GM12872 (cell line): ENCODE data around the gene SYNJ1.

Experiments used
- TF ChIP-seq, protein P1 (sequence below): IDR thresholded peaks from 3 replicates; pipeline ENCODE4 v1.5.1; 2011; ENCODE audit warnings: low read depth, mild to moderate bottlenecking, low read length, moderate library complexity; ENCODE audit not compliant: insufficient read depth

Gene SYNJ1

DNA sequence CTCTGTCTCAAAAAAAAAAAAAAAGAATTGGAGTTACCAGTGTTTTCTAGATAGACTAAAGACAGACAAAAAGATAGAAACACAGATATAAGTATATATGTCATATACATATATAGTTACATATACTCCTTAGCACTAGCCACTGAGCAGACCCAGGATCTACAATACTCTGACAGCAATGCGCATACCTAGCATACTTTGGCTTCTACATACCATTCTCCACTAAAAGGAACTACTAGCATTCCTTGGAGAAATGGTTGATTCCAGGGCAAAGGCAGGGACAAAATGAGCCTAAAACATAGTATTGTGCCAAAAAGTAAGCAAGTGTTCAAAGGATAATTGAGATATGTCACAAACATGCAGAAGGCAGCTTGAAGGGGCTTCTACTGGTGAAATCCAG, 22.7 kb downstream of the SYNJ1 start:
- TF ChIP-seq, protein P1, sequence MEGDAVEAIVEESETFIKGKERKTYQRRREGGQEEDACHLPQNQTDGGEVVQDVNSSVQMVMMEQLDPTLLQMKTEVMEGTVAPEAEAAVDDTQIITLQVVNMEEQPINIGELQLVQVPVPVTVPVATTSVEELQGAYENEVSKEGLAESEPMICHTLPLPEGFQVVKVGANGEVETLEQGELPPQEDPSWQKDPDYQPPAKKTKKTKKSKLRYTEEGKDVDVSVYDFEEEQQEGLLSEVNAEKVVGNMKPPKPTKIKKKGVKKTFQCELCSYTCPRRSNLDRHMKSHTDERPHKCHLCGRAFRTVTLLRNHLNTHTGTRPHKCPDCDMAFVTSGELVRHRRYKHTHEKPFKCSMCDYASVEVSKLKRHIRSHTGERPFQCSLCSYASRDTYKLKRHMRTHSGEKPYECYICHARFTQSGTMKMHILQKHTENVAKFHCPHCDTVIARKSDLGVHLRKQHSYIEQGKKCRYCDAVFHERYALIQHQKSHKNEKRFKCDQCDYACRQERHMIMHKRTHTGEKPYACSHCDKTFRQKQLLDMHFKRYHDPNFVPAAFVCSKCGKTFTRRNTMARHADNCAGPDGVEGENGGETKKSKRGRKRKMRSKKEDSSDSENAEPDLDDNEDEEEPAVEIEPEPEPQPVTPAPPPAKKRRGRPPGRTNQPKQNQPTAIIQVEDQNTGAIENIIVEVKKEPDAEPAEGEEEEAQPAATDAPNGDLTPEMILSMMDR: no peak

DNA sequence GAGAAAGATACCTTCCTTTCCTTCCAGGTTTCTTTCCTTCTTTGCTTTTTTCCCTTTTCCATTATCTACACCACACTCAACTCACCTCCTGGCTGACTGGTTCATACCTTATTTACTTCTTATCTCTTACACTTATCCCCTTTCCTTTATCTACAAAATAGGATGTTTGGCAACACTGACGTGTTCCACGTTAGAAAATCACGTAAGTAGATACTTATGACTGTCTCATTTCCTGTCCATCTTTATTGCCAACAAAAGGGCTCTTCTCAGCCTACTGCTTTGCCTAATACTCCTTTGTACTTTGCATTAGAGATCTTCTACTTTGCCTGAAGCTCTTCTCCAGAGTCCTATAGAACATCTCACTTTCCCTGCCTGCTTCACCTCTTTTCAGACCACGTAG, 25.1 kb downstream of the SYNJ1 start:
- TF ChIP-seq, protein P1: no peak

DNA sequence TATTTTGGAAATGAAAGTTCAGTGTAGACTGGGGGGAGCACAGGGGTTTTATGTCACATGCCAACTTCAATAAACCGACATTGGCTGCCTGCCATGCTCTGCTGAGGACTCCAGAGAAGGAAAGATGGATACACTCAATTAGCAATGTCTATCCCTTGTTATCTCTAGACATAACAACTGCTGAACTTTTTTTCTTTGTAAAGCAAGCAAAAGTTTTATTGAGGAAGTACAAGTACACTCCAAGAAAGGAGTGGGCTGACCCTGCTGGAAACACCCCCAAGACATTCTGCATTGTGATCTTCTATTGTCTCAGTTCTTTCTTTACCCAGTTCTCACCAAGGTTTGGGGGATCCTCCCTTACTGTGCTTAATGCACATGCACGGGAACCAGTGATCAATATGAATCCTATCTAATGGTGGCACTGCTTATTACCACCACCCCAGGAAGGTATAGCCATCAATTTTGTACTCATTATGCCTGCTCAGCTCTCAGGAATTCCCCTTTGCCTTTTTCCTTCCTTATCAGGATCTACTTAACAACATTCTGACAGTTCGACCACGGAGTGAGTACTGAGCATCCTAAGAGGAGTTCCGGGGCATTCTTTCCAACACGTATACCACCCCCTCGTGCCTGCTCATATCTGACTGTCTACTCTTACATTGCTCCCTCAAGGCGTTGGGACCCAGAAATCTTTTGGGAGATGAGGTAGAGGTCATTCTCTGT, 28.7 kb downstream of the SYNJ1 start:
- TF ChIP-seq, protein P1: no peak

DNA sequence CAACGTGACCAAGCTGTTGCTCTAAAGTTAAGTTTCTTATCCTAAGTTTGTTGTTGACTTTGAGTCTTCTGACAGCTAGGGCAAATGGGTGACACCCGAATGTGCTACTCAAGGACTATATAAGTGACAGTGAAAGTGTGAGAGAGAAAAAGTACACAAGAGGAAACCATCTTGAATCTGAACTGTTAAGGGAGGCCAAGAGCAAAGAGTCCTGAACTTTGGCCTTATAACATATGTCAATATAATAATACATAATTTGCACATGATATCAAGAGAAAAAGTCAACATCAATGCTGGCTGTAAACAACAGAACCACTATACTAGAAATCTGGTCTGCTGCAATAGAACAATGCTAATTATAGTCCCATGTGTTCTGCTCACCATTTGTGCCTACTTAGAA, 29.5 kb downstream of the SYNJ1 start:
- TF ChIP-seq, protein P1: no peak

DNA sequence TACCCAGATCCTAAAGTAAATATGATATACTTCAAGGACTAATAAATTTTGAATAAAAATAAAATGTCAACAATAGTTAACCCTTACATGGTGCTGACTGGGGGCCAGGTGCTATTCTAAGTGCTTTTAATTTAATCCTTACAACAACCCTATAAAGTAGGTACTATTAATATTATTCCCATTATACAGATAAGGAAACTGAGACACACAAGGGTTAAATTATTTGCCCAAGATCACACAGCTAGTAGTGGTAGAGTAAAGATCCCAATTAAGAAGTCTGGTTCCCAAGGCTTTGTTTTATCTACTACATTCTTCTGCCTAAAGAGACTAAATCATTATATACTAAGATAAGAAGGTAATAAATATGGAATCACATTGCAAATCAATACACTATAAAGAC, 34.2 kb downstream of the SYNJ1 start:
- TF ChIP-seq, protein P1: no peak

DNA sequence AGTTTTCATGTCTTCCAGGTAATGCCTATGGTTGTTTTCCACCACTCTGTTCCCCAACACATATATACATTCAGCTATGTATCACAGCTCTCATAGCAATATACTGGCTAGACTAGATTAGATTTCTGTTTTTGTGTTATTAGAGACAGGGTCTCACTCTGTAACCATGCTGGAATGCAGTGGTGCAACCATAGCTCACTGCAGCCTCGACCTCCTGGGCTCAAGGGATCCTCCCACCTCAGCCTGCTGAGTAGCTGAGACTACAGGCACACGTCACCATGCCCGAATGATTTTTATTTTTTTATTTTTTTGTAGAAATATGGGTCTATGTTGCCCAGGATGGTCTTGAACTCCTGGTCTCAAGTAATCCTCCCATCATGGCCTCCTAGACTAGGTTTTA, 37.7 kb downstream of the SYNJ1 start:
- TF ChIP-seq, protein P1: no peak

DNA sequence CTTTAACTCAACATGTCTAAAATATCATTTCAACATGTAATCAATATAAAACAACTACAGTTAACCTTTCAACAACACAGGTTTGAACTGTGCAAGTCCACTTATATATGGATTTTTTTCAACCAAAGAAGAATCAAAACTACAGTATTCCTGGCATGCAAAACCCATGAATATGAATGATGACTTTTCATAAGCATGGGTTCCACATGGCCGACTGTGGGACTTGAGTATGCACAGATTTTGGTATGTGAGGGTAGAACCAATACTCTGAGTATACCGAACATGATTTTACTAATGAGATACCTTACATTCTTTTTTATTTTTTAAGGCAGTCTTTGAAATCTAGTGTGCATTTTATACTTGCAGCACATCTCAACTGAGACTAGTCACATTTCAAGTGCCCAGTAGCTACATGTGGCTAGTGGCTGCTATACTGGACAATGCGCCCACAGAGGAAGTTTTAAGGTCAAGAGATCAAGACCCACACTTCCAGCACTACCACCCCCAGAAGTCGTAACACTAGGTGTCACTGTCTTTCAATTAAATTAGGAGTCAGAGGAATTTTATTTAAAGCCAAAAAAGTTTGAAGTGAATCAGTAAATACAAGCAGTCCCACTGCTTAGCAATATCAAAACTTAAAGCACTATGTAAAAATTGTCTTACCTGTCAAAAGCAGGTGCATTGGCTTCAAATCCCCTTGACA, 40.0 kb downstream of the SYNJ1 start:
- TF ChIP-seq, protein P1: no peak; the same call in 2 of the 3 replicates
